ENCODE data around the gene ELF3.
"Not testable (repeated sequence)": the region's sequence is repeated elsewhere in the genome, so short reads cannot be mapped to it uniquely, and the experiment has no call there.

The ELF3 gene

GRCh38 chr1:202007805-202008489 is 2.4 kb upstream of the ELF3 start:
- DNase-seq (ENCODE audit: low spot score): peak; percentile 84

DNA sequence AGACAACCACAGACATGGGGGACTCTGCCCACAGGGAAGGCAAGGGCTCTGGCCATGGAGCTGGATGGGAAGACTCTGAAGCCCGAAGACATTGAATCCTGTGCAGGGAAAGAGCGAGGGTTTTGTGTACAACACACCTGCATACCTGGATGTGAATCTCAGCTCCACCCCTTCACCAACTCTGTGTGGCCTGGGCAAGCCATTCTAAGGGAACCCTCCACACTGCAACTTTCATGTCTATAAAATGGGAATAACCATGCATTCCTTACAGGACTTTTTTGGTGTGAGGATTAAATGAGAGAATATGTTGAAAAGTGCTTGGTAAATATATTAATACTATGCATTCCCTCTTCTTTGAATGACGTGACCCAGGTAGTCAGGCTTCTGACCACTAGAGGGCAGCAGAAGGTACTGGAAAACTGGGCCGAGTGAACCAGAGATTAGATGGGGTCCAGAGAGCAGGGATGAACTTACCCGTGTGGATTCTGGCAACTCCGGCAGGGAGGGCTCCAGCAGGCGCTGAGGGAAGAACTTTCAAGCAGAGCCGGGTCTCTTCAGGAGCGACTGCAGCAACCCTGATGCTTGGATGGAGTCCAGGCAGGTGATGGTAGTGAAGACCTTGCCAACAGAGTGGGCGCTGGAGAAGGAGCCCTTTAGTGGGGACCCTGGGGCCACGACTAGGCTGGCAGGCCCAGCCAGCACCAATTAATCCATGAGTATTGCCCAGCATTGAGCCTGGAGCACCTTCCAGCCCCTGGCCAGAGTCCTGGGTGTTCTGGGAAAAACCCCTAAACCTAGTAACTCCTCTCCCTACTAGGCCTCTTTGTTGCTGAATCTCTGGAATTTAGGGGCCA is 834 bp upstream of the ELF3 start:
- DNase-seq (ENCODE audit: low spot score): peak; percentile 76

- DNase-seq (ENCODE audit: low spot score): no peak
These were observed 1.6 kb downstream of the ELF3 start for GRCh38 chr1:202011994-202012393.

DNA sequence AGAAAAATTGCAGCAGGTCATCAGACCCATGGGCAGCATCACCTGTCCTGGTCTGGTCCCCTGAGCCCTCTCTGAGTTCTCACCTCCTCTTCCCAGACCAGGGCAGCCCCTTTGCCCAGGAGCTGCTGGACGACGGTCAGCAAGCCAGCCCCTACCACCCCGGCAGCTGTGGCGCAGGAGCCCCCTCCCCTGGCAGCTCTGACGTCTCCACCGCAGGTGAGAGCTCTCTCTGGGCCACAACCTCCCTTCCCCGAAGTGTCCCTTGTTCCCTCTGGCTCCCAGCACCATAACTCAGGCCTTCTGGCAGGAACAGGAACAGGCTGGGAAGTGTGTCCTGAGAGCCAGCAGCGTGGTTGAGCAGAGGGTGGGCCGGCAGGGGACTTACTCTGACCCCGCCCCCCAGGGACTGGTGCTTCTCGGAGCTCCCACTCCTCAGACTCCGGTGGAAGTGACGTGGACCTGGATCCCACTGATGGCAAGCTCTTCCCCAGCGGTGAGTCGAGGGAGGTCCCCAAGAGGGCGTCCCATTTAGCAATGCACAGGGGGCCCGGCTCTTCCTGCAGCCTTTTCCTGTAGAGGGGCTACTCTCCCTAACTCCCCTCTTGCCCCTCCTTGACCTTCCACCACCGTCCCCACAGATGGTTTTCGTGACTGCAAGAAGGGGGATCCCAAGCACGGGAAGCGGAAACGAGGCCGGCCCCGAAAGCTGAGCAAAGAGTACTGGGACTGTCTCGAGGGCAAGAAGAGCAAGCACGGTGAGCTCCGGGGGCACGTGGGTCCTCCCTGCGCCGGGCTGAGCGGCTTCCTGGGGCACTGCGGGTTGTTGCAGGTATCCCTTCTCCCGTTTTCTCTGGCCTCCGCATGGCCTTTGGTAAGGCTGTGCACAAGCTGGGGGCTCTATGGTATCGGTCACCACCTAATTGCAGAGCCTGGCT is 2.4 kb downstream of the ELF3 start:
- no peak for DNase-seq (ENCODE audit: low spot score)

GRCh38 chr1:202013603-202014002 is 3.2 kb downstream of the ELF3 start:
- DNase-seq (ENCODE audit: low spot score): no peak

GRCh38 chr1:202014060-202014459 is 3.7 kb downstream of the ELF3 start:
- DNase-seq (ENCODE audit: low spot score): no peak

GRCh38 chr1:202014915-202015661 is 4.7 kb downstream of the ELF3 start:
- no peak for DNase-seq (ENCODE audit: low spot score)

DNA sequence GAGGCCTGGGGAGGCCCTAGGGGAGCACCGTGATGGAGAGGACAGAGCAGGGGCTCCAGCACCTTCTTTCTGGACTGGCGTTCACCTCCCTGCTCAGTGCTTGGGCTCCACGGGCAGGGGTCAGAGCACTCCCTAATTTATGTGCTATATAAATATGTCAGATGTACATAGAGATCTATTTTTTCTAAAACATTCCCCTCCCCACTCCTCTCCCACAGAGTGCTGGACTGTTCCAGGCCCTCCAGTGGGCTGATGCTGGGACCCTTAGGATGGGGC is 5.2 kb downstream of the ELF3 start:
- no peak for DNase-seq (ENCODE audit: low spot score)

DNA sequence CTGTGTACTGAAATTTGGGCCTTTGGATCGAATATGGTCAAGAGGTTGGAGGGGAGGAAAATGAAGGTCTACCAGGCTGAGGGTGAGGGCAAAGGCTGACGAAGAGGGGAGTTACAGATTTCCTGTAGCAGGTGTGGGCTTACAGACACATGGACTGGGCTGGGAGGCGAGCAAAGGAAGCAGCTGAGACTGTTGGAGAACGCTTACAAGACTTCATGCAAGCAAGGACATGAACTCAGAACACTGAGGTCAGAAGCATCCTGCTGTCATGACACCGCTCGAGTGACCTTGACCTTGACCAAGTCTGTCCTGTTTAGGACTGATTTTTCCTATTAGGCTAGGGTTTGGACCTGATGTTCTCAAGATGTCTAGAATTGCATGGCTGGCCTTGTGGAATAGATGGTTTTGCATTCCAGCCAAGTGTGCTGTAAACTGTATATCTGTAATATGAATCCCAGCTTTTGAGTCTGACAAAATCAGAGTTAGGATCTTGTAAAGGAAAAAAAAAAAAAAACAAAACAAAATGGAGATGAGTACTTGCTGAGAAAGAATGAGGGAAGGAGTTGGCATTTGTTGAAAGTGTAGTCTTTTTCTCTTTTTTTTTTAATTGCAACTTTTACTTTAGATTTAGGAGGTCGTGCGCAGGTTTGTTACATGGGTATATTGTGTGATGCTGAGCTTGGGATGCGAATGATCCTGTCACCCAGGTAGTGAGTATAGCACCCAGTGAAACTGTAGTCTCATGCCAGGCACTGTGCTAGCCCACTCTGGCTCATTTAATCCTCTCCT is 5.8 kb downstream of the ELF3 start:
- DNase-seq (ENCODE audit: low spot score): no peak

DNA sequence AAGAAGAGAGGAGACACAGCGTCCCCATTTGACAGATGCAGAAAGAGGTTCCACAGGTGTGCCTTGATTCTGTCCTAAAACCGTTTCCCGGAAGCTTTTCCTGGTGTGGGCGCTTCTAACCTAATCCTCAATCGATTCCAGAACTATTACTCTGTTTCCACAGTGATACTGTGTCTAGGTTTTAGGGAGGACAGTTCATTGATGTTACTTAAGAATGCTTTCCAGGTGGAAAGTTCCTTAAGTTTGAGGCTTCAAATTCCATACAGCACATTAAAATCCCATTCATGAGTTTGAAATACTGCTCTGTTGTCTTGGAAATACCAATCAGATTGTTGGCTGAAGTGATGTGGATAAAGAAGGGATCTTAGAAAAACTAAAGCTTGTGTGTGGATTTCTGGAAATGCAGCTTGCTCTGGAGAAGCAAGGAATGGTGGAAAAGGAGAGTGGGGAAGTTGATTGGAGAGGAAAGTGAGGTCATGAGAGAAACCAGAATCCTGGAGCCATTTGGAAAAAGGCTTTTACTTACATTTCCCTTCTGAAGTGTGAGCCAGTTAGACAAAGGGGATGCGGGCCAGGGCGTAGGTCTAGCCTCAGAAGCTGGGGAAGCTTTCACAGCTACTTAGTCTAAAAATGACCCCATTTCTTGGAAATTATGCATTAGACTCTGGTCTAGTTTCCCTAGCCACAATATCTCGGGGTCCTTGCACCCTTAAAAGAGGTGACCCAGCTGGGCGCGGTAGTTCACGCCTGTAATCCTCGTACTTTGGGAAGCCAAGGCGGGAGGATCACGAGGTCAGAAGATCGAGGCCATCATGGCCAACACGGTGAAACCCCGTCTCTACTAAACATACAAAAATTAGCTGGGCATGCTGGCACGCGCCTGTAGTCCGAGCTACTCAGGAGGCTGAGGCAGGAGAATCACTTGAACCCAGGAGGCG is 6.7 kb downstream of the ELF3 start:
- DNase-seq (ENCODE audit: low spot score): no peak

- DNase-seq (ENCODE audit: low spot score): no peak
These were observed 7.5 kb downstream of the ELF3 start for GRCh38 chr1:202017749-202018467.

DNA sequence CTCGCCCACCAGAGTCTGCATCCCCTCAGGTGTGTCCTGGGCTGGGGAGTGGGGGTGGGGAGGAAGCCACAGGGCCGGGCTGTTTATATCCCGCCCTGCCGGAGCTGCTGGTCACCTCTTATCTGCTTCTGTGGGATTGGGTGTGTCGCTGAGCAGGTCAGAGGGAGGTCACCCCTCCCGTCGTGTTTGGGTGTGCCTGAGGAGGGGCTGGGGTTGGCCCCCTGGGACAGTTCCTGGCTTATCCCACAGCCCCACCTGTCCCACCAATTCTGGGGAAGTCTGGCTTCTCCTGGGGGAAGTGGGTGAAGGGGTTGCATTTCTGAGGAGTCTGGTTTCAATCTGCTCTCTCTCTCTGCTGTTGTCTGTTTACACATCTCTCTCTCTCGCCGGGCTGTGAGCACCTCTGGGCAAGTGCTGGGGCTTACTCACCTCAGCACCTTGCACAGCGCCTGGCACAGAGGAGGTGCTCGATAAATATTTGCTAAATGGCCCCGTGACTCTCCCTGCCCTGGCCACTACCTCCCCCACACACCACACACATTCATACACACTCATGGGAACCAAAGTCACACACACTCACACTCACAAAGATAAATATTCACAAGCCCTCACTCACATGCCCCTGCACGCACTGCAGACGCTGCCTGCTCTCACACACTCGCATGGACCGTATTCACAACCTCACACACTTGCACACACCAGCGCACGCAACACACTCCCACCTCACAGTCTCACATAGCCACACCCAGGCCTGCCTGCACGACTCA is 8.3 kb downstream of the ELF3 start:
- peak; percentile 32 for DNase-seq (ENCODE audit: low spot score)

DNA sequence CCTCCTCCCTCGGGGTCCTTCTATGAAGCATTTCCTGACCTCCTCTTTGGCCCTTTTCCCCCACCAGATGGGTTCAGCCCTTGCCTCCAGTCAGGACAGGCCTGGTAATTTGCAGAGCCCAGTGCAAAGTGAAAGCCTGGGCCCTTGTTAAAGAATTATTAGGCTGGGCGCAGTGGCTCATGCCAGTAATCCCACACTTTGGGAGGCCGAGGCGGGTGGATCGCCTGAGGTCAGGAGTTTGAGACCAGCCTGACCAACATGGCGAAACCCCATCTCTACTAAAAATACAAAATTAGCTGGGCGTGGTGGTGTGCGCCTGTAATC is 8.8 kb downstream of the ELF3 start:
- not testable (repeated sequence) for DNase-seq (ENCODE audit: low spot score)

- no peak for DNase-seq (ENCODE audit: low spot score)
These were observed 12.6 kb downstream of the ELF3 start for GRCh38 chr1:202023001-202023433.

DNA sequence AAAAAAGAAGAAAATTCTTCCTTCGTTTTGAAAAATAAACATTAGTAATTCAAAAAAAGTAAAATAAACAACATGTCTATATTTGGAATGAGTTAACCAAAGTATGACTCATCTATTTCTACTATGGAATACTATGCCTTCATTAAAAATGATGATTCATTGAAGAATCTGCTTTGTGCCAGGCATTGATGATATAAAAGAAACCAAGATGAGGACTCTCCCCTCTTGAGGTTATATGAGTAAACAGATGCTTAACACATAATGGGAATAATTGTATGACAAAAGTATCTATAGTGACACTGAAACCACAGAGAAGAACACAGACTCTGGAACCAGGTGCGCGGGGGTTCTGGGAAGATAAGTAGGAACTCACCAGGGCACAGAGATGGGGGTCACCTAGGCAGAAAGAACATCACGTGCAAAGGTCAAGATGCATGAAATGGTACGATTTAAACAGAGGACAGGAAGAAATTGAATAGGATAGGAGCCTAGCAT is 18.8 kb downstream of the ELF3 start:
- no peak for DNase-seq (ENCODE audit: low spot score)

GRCh38 chr1:202029727-202030126 is 19.3 kb downstream of the ELF3 start:
- DNase-seq (ENCODE audit: low spot score): no peak

DNA sequence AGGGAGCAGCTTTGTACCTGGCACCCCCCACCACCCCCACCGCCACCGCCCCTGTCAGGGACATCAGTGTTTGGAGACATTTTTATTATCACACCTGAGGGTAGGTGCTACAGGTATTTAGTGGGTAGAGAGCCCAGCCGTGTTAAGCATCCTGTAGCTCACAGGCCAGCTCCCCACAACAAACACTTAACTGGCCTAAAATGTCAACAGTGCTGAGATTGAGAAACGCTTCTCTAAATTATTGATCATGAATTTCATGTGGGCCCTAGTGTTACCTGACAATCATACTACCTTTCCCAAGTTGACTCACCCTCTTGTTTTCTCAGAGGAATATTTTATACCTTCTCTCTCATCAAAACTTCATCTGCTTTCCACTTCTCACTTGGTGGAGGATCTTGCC is 21.4 kb downstream of the ELF3 start:
- DNase-seq (ENCODE audit: low spot score): no peak

DNA sequence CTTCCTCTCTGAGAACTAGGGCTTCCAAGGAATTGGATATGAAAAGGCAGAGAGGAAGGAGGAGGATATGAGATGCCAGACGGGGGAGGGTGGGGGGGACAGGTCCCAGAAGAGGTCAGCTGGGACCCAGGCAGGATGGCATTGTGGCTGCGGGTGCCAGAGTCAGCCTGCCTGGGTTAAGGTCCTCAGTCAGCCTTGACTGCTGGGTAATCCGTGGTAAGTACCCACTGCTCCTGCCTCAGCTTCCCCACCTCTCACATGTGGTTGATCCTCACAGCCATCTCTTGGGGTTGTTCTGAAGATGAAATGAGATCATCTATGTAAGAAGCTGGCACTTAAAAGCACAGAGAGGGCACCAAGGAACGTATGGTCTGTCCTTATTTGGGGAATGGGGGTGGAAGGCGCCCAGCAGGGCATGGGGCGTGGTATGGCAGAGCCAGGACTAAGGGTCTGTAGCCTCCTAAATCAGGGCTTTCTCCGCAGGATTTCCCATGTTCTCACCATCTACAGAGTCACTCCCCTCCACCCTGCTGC is 23.8 kb downstream of the ELF3 start:
- DNase-seq (ENCODE audit: low spot score): no peak
